GM12873 (cell line): ENCODE results near the gene PPP2R5A.
A peak's percentile ranks its signal among the peaks of the same experiment; 100 is the strongest.

Source experiments
- CTCF ChIP-seq: IDR thresholded peaks from 2 replicates; pipeline ENCODE4 v1.5.1; 2012; ENCODE audit warnings: low read depth, mild to moderate bottlenecking, moderate library complexity, low read length, control low read depth; ENCODE audit not compliant: insufficient read depth; ENCODE audit errors: missing control alignments

The PPP2R5A gene

GRCh38 chr1:212291505-212292134, 6.4 kb downstream of the PPP2R5A start:
- peak; percentile 60 for TF ChIP-seq CTCF

GRCh38 chr1:212292250-212293105, 7.3 kb downstream of the PPP2R5A start:
- no peak for TF ChIP-seq CTCF

- TF ChIP-seq CTCF: no peak
Observed at GRCh38 chr1:212293579-212293978, 8.4 kb downstream of the PPP2R5A start.

- no peak for TF ChIP-seq CTCF
Observed at GRCh38 chr1:212294983-212295382, 9.8 kb downstream of the PPP2R5A start.

GRCh38 chr1:212295579-212295978, 10.4 kb downstream of the PPP2R5A start:
- no peak for TF ChIP-seq CTCF

- no peak for TF ChIP-seq CTCF
Observed at GRCh38 chr1:212297338-212297737, 12.1 kb downstream of the PPP2R5A start.

GRCh38 chr1:212301580-212301979, 16.4 kb downstream of the PPP2R5A start:
- TF ChIP-seq CTCF: no peak
